ENCODE measurements around the gene TP63.
"Not testable (repeated sequence)": the region's sequence is repeated elsewhere in the genome, so short reads cannot be mapped to it uniquely, and the experiment has no call there.

TP63 gene

GRCh38 chr3:189625572-189625971 is 5.6 kb upstream of the TP63 start:
- no peak for DNase-seq (ENCODE audit: low read depth, low spot score)

DNA sequence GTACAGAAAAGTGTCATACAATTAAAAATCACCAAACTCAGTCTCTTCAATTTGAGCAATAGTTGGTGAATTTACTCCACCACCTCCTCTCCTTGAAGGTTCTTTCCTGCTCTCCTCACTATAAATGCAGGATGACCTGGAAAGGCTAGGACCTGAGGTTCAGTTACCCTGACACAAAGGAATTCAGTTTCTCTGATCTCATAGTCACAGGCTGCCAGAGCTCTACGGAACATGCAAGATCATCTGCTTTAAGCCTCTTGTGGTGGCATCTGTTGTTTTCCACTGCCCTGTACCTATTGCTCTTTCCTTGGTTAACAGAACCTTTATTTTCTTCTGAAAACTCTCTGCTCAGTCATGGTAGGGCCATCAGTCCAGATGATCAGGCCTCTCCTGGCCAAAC is 4.9 kb upstream of the TP63 start:
- no peak for DNase-seq (ENCODE audit: low read depth, low spot score)

- DNase-seq (ENCODE audit: low read depth, low spot score) = no peak
These were observed 1.3 kb upstream of the TP63 start for GRCh38 chr3:189629803-189630455.

GRCh38 chr3:189630767-189631372 is 319 bp upstream of the TP63 start:
- DNase-seq (ENCODE audit: low read depth, low spot score) = no peak

DNA sequence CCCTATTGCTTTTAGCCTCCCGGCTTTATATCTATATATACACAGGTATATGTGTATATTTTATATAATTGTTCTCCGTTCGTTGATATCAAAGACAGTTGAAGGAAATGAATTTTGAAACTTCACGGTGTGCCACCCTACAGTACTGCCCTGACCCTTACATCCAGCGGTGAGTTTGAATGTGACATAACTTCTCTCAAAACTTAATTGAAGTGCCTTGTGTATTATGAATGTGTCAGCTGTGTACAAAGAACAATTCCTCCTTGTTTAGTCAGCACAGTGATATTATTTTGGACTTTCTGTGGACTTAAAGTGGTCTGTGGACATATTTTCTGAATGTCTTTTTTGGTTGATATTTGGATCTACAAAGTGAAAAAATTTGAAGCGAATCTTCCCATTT is 220 bp downstream of the TP63 start:
- no peak for DNase-seq (ENCODE audit: low read depth, low spot score)

DNA sequence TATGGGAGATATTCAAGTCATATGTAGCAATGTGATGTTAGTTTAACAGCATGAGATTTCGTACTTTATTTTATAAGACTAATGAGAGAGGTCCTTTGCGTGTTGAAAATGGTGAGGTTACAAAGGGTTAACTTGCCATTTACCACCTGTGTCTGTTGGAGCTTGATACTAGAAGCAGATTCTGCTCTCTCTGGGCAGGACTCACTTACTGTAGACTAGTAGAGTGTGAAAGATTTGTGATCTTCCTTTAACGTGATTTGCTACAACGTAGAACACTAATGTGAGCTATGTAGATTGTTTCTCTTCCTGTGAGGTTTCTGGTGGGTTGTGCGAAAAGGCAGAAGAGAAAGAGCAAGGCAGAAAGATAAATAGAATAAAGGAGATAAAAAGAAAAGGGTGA is 1.1 kb downstream of the TP63 start:
- no peak for DNase-seq (ENCODE audit: low read depth, low spot score)

DNA sequence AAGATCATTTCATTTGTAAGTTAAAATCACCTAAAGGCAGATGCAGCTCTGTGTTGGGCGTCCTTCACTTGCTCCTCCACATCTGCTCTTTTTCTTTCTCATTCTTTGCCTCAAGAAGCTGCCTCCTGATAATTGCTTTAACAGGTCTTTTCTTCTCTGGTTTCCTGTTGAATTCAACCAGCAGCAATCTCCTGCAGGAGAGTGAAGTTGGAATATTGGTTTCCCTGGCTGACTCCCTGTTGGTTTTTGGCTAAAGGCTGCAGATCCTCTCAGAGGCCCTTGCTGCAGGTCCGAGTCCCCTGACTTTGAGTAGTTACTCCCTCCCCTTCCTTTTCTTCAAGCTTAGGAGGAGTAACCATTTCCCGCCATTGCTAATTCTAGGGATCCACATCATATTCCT is 4.2 kb downstream of the TP63 start:
- DNase-seq (ENCODE audit: low read depth, low spot score) = no peak

DNA sequence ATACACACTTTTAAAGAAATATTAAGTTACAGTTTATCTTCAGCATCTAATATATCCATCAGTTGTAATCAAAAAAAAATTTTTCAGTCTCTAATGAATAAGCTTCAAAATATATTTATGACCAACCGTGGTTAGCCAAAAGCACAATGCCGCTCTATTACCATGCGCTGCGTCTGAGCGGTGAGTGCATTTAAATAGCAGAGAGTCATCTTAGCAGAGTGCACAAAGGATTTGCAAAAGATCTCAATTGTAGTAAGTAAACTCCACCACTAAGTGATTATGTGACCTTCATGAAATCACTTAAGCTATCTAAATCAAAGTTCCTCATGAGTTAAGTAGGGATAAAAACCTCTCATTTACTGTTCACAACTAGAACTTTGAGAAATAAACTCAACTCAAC is 4.9 kb downstream of the TP63 start:
- no peak for DNase-seq (ENCODE audit: low read depth, low spot score)

DNA sequence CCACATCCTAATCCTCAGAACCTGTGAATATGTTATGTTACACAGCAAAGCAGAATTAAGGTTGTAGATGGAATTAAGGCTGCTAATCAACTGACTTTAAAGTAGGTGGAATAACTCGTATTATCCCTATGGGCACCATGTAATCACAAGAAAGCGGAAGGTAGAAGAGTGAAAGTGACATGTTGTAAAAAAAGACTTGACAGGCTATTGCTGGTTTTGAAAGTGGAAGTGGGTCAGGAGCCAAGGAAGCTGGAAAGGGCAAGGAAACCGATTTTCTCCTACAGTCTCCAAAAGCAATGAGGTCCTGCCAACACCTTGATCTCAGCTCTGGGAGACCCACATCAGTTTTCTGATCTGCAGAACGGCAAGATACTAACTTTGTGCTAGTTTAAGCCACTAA is 6.6 kb downstream of the TP63 start:
- no peak for DNase-seq (ENCODE audit: low read depth, low spot score)

DNA sequence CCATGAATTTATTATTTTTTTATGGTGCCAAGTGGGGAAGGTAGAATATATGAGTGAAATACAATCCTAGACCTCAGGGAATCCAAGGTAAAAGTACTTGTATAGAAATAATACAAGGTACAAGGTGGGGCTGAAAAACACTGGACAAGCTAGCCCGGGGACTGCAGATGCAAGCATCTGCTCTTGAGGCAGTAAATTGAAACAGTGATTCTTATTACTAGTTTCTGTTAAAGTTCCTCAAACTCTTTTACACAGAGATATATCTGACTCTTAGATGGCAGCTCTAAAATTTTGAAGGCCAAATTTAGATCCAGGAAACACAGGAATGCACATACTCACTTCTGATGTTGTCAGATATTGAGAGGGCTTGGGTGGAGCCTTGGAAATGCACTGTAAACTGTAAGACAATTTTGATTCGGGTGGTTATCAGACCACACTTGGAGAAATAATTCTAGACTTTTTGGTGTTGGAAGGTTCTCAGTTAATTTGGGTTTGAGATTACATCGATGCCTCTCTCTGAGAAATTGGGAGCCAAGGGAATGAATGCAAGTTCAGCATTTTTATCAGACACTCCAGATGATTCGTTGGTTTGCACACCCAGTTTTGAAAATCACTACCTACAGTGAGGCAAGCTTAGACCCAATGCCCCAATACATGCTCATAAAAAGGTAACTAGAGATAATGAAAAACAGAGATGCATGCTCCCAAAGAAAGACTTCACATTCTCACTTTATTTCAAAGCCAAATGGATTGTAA is 7.3 kb downstream of the TP63 start:
- DNase-seq (ENCODE audit: low read depth, low spot score) = no peak

DNA sequence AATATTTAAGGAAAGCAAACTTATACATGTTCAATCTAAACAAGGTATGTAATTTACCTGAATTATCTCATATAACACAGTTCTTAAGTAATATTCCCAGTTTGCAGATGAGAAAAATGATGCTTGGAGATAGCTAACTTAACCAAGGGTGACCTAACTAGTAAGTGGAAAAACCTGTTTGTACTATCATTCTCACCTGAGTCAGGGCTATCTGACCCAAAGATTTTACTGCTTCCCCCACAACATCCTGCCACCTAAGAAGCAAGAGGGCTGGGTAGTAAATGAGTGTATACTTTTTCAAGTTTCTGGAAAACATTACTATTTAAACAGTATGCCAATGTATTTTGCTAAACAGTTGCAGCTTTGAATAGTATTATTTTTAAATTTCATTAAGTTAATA is 10.6 kb downstream of the TP63 start:
- no peak for DNase-seq (ENCODE audit: low read depth, low spot score)

- DNase-seq (ENCODE audit: low read depth, low spot score) = no peak
These were observed 15.8 kb downstream of the TP63 start for GRCh38 chr3:189646853-189647542.

GRCh38 chr3:189652042-189652441 is 20.9 kb downstream of the TP63 start:
- DNase-seq (ENCODE audit: low read depth, low spot score) = no peak

DNA sequence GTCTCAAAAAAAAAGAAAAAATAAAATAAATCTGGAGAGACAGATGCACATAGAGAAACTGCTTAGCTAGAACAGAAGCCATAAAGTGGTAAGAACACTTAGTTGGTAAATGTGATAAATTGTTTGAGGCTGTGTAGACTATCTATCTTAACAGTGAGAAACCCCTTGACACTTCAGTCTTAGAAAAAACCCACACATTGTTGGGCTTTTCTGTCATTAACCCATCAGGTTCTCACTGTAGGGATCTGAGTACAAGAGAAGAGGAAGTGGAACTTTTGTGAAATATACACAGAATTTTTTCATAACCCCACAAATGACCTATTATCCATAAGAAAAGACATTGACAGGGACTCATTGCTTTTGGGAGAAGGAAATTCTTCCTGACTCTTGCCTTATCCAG is 24.4 kb downstream of the TP63 start:
- DNase-seq (ENCODE audit: low read depth, low spot score) = no peak

- no peak for DNase-seq (ENCODE audit: low read depth, low spot score)
These were observed 28.4 kb downstream of the TP63 start for GRCh38 chr3:189659571-189659970.

- DNase-seq (ENCODE audit: low read depth, low spot score) = no peak
These were observed 33.1 kb downstream of the TP63 start for GRCh38 chr3:189664311-189664710.

DNA sequence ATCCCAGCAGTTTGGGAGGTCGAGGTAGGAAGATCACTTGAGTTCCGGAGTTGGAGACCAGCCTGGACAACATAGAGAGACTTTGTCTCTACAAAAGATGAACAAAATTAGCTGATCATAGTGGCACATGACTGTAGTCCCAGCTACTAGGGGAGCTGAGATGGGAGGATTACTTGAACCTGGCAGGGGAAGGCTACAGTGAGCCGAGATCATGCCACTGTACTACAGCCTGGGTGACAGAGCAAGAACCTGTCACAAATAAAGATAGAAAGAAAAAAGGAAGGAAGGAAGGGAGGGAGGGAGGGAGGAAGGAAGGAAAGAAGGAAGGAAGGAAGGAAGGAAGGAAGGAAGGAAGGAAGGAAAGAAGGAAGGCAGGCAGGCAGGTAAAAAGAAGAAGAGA is 41.2 kb downstream of the TP63 start:
- not testable (repeated sequence) for DNase-seq (ENCODE audit: low read depth, low spot score)

GRCh38 chr3:189673535-189673934 is 42.3 kb downstream of the TP63 start:
- DNase-seq (ENCODE audit: low read depth, low spot score) = no peak

DNA sequence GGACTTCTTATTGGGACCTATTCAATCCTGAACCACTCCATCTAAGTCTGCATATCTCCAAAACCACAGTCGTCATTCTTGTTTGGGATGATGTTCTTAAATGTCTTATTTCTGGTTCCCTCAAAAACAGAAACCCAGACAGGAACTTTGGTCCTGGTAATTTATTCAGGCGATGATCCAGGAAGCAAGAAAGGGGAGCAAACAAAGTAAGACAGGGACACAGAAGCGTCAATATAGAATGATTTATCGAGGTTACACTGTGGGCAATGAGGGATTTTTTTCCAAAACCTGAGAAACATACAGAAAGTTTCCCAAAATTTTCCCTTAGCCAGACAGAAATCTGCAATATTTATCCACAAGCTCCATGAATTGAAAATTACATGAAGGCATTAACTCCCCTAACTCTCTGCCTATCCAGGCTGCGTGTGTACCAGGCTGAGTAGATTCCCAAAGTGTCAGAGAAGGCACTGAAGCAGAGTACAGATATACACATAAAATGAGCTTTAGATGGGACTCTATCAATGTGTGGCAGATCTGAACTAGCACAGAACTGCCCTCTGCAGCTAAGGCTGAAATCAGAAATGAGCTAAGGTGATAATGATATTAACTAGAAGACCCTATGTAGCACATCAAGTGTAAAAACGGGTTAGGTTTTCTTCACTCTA is 43.2 kb downstream of the TP63 start:
- DNase-seq (ENCODE audit: low read depth, low spot score) = no peak

GRCh38 chr3:189677667-189678066 is 46.5 kb downstream of the TP63 start:
- no peak for DNase-seq (ENCODE audit: low read depth, low spot score)

DNA sequence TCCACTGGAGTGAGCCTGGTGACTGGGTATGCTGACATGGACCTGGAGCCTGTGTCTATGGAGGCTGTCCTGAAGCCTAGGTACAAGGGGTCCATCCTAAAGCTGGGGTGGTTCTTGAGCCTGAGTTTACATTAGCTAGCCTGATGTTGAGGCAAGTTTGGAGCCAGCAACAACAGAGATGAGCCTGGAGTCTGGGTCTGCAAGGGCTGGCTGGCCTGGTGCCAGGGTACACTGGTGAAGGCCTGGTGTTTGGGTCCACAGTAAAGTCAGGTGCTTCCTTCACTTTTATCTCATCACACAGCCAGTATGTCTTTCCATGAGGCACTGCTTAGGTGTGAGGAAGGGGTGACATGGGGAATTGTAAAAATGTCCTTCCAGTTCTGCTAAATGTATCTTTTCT is 49.5 kb downstream of the TP63 start:
- DNase-seq (ENCODE audit: low read depth, low spot score) = no peak

All from activated naive CD8-positive, alpha-beta T cell treated with anti-CD3 and anti-CD28 coated beads, Interleukin-2, amount 50 U/mL, for 16 hours (primary cell).